IMR-90 (cell line): ENCODE measurements around the gene PRTFDC1. TPM values are rescaled to one million over a fixed set of nuclear protein-coding genes. Genes with fewer than 3 reads are reported as not detected.

Source experiments
- ATAC-seq: fragments of 200-7000 bp; cut with Tn5 transposase; 2 replicates; pipeline ENCODE4 v1.9.1; 2020; ENCODE audit warnings: low read depth, mild to moderate bottlenecking, moderate library complexity
- BruUV-seq: library from RNA; stranded (reverse); fragments of 400-500 nt; replicated peaks from 2 replicates; lab custom pipeline; 2021; lab: Mats Ljungman, UMichigan
- CTCF ChIA-PET: fragments of 300-600 bp; formaldehyde crosslinking; extraction: SDS; loops from one replicate; lab custom pipeline; 2021; ENCODE audit warnings: antibody characterized with exemption; lab: Yijun Ruan, JAX
- POLR2A ChIA-PET: fragments of 300-600 bp; sonication (Branson Sonifier 250); formaldehyde crosslinking; loops from one replicate; lab custom pipeline; 2022; ENCODE audit warnings: antibody characterized with exemption; ENCODE audit not compliant: unreplicated experiment; lab: Charles Lee
- DNase-seq: peaks from one replicate; pipeline ENCODE4 v3.0.0; 2013
- H2AFZ ChIP-seq: replicated peaks from 2 replicates; pipeline ENCODE3; 2013; ENCODE audit warnings: low read length, mild to moderate bottlenecking; ENCODE audit not compliant: poor library complexity
- H2AK5ac ChIP-seq: 2 replicates; pipeline ENCODE4 v1.6.1; 2013; ENCODE audit warnings: low read depth, low read length, inconsistent platforms
- H2AK9ac ChIP-seq: replicated peaks from 2 replicates; pipeline ENCODE3; 2013; ENCODE audit warnings: mild to moderate bottlenecking, low read depth, low read length, moderate library complexity; ENCODE audit not compliant: poor library complexity
- H2BK120ac ChIP-seq: 2 replicates; pipeline ENCODE4 v1.6.1; 2013; ENCODE audit warnings: low read depth, low read length, inconsistent platforms
- H2BK15ac ChIP-seq: 3 replicates; pipeline ENCODE4 v1.6.1; 2013; ENCODE audit warnings: low read depth, low read length, inconsistent platforms
- H2BK20ac ChIP-seq: 2 replicates; pipeline ENCODE4 v1.6.1; 2013; ENCODE audit warnings: low read depth, mild to moderate bottlenecking, inconsistent platforms, low read length, moderate library complexity
- H2BK5ac ChIP-seq: 2 replicates; pipeline ENCODE4 v1.6.1; 2013; ENCODE audit warnings: mild to moderate bottlenecking, low read depth, low read length, inconsistent platforms; ENCODE audit not compliant: poor library complexity, severe bottlenecking
- H3K14ac ChIP-seq: replicated peaks from 2 replicates; pipeline ENCODE4 v1.6.1; 2013; ENCODE audit warnings: low read depth, low read length, inconsistent platforms
- H3K18ac ChIP-seq: 2 replicates; pipeline ENCODE4 v1.6.1; 2013; ENCODE audit warnings: low read depth, low read length, control low read depth
- H3K23ac ChIP-seq: 2 replicates; pipeline ENCODE4 v1.6.1; 2013; ENCODE audit warnings: low read depth, low read length, inconsistent platforms
- H3K27ac ChIP-seq: 2 replicates; pipeline ENCODE4 v1.5.1; 2013; ENCODE audit warnings: mild to moderate bottlenecking, control low read depth, low read length; ENCODE audit not compliant: insufficient read depth
- H3K27me3 ChIP-seq: 2 replicates; pipeline ENCODE4 v1.6.1; 2013; ENCODE audit warnings: low read length; ENCODE audit not compliant: control insufficient read depth, insufficient read depth
- H3K36me3 ChIP-seq: 2 replicates; pipeline ENCODE4 v1.6.1; 2013; ENCODE audit warnings: low read length, mixed read lengths; ENCODE audit not compliant: control insufficient read depth, insufficient read depth
- H3K4ac ChIP-seq: 2 replicates; pipeline ENCODE4 v1.6.1; 2013; ENCODE audit warnings: low read depth, low read length, inconsistent platforms
- H3K4me1 ChIP-seq: 2 replicates; pipeline ENCODE4 v1.6.1; 2013; ENCODE audit warnings: low read length, mixed read lengths; ENCODE audit not compliant: control insufficient read depth, insufficient read depth
- H3K4me2 ChIP-seq: 2 replicates; pipeline ENCODE4 v1.6.1; 2013; ENCODE audit warnings: low read depth, mild to moderate bottlenecking, control low read depth, low read length, moderate library complexity
- H3K4me3 ChIP-seq: 2 replicates; pipeline ENCODE4 v1.5.1; 2013; ENCODE audit warnings: low read depth, mild to moderate bottlenecking, control low read depth, low read length, moderate library complexity; ENCODE audit not compliant: insufficient read depth
- H3K56ac ChIP-seq: 2 replicates; pipeline ENCODE4 v1.6.1; 2013; ENCODE audit warnings: low read length, inconsistent platforms; ENCODE audit not compliant: insufficient read depth; ENCODE audit errors: extremely low read depth
- H3K79me1 ChIP-seq, 2 experiments: 2 replicates each; pipeline ENCODE4 v1.6.1; 2013; ENCODE audit warnings: low read length in 2 of 2, inconsistent platforms in 1 of 2, low read depth in 1 of 2
- H3K9ac ChIP-seq: 2 replicates; pipeline ENCODE4 v1.6.1; 2013; ENCODE audit warnings: low read depth, low read length, control low read depth
- H3K9me1 ChIP-seq: 2 replicates; pipeline ENCODE4 v1.6.1; 2013; ENCODE audit warnings: low read length, inconsistent platforms; ENCODE audit not compliant: insufficient read depth
- H3K9me3 ChIP-seq: 2 replicates; pipeline ENCODE4 v1.6.1; 2013; ENCODE audit warnings: low read length; ENCODE audit not compliant: control insufficient read depth, insufficient read depth
- H4K20me1 ChIP-seq: 2 replicates; pipeline ENCODE4 v1.6.1; 2013; ENCODE audit warnings: low read length, inconsistent platforms; ENCODE audit not compliant: insufficient read depth
- H4K5ac ChIP-seq: 2 replicates; pipeline ENCODE4 v1.6.1; 2013; ENCODE audit warnings: mild to moderate bottlenecking, low read depth, low read length, control low read depth
- H4K8ac ChIP-seq, 2 experiments: 2 replicates each; pipeline ENCODE4 v1.6.1; 2013; ENCODE audit warnings: low read depth in 2 of 2, low read length in 2 of 2, control low read depth in 1 of 2, inconsistent platforms in 1 of 2
- H4K91ac ChIP-seq: 2 replicates; pipeline ENCODE4 v1.6.1; 2013; ENCODE audit warnings: low read depth, low read length, inconsistent platforms; ENCODE audit not compliant: insufficient read depth
- BHLHE40 ChIP-seq: fragments of 150-350 bp; IDR thresholded peaks from 2 replicates; pipeline ENCODE4 v1.6.1; 2016; ENCODE audit warnings: mild to moderate bottlenecking, low read depth, low read length
- FOS ChIP-seq: fragments of 150-350 bp; IDR thresholded peaks from 2 replicates; pipeline ENCODE4 v1.6.1; 2016; ENCODE audit warnings: low read depth, low read length
- MAZ ChIP-seq: IDR thresholded peaks from 2 replicates; pipeline ENCODE4 v1.6.1; 2012; ENCODE audit warnings: low read depth, mild to moderate bottlenecking, low read length, improper control_type of control experiment, moderate library complexity, borderline replicate concordance
- MXI1 ChIP-seq: IDR thresholded peaks from 2 replicates; pipeline ENCODE4 v1.6.1; 2012; ENCODE audit warnings: low read depth, mild to moderate bottlenecking, low read length, moderate library complexity, borderline replicate concordance
- POLR2A ChIP-seq: IDR thresholded peaks from 2 replicates; pipeline ENCODE4 v1.6.1; 2012; ENCODE audit warnings: mild to moderate bottlenecking, low read depth, low read length
- RAD21 ChIP-seq: IDR thresholded peaks from 2 replicates; pipeline ENCODE4 v1.6.1; 2012; ENCODE audit warnings: low read length, improper control_type of control experiment
- RFX5 ChIP-seq: IDR thresholded peaks from 2 replicates; pipeline ENCODE4 v1.8.0; 2012; ENCODE audit warnings: low read depth, mild to moderate bottlenecking, low read length, moderate library complexity
- WGBS, 2 experiments: methylation state at CpG; one replicate each; pipeline versions ENCODE4 v1.1.5 to v1.1.7; 2013; ENCODE audit warnings: missing lambda C conversion rate in 2 of 2; ENCODE audit not compliant: insufficient read length in 1 of 2; ENCODE audit errors: extremely low coverage in 2 of 2; 5-methylcytosine and 5-hydroxymethylcytosine counted together
- dilution Hi-C: fragments of 300-500 bp; cut with HindIII; formaldehyde crosslinking; loops from one replicate; pipeline ENCODE4 v1.14.3; 2018; ENCODE audit warnings: low sequenced_read_pairs; ENCODE audit not compliant: unreplicated experiment
- in situ Hi-C: fragments of 300-500 bp; cut with MboI; formaldehyde crosslinking; loops from 3 replicates; pipeline ENCODE4 v1.14.3; 2019; ENCODE audit warnings: low sequenced_read_pairs, inconsistent platforms, mixed read lengths
- intact Hi-C: fragments of 100-400 bp; cut with micrococcal nuclease; formaldehyde crosslinking; loops from 2 replicates; pipeline ENCODE4 v1.10.0; 2022
- polyA plus RNA-seq, 3 experiments: library from polyadenylated mRNA; depleted of rRNA; stranded (reverse); fragments of >200 nt; gene quantifications; 2 replicates each; pipeline ENCODE4 v1.2.3, GENCODE V29; 2012; ENCODE audit warnings: low replicate concordance in 1 of 3
- total RNA-seq: library from RNA; depleted of rRNA; stranded (reverse); fragments of >200 nt; gene quantifications from 2 replicates; pipeline ENCODE4 v1.2.3, GENCODE V29; 2012

The PRTFDC1 gene
- total and polyA plus RNA-seq, 2 of the 4 experiments (the other 2 are of a cell fraction), result 12.3 to 17.9 TPM

GRCh38 chr10:24900888-24901685, 51.3 kb downstream of the PRTFDC1 start (continued):
- TF ChIP-seq RFX5, result no peak
- no peak for TF ChIP-seq MXI1

- in situ Hi-C loops (no loop called here), dilution Hi-C loops (no loop called here), intact Hi-C loops (no loop called here)
- H4K91ac ChIP-seq, result no peak overlapping the region
- H3K79me1 ChIP-seq, result peaks cover 0 to 7% of the 10 kb centered on the region in 2 experiments; a peak in 2 of 4 replicates
- ChIA-PET POLR2A (no interaction called here), CTCF (no interaction called here)
- H3K9me1 ChIP-seq, result peaks cover 14% of the 10 kb centered on the region
- no CpG with 5 or more reads among the region's 2 CpGs for WGBS, 2 experiments
- no peak overlapping the region for H2BK5ac ChIP-seq
- H2AK9ac ChIP-seq, result no peak overlapping the region
- H3K9ac ChIP-seq, result no peak overlapping the region
- no peaks in the 10 kb centered on the region for H4K20me1 ChIP-seq
- H3K4me3 ChIP-seq, result no peak overlapping the region
- H3K9me3 ChIP-seq, result no peaks in the 10 kb centered on the region
- no peak overlapping the region for H2AK5ac ChIP-seq
- no peak overlapping the region for H4K8ac ChIP-seq
- no peak overlapping the region for H2BK120ac ChIP-seq
- H3K18ac ChIP-seq, result no peak overlapping the region
- no peak overlapping the region for H3K4me2 ChIP-seq
- TF ChIP-seq FOS, result no peak
- no peak for TF ChIP-seq POLR2A
- no peak for TF ChIP-seq RAD21
- no peak for TF ChIP-seq BHLHE40
- TF ChIP-seq MAZ, result no peak
- H3K56ac ChIP-seq, result no peak overlapping the region
- DNase-seq (no peak), ATAC-seq (no peak)
- no peak overlapping the region for H4K5ac ChIP-seq
- H2BK15ac ChIP-seq, result no peak overlapping the region
- H3K14ac ChIP-seq, result no peak overlapping the region
- H3K4me1 ChIP-seq, result peaks cover 12% of the 10 kb centered on the region
- H3K4ac ChIP-seq, result no peak overlapping the region
- no peaks in the 10 kb centered on the region for H3K27me3 ChIP-seq
- H3K36me3 ChIP-seq, result no peaks in the 10 kb centered on the region
- H2BK20ac ChIP-seq, result no peak overlapping the region
- H3K27ac ChIP-seq, result no peak overlapping the region
- BruUV-seq, result no TSS peak
- H3K23ac ChIP-seq, result no peak overlapping the region
- H2AFZ ChIP-seq, result no peak overlapping the region
Measured at GRCh38 chr10:24899571-24899970, 52.8 kb downstream of the PRTFDC1 start.
